ENCODE data around the gene SLC28A1. TPM values are rescaled to one million over a fixed set of nuclear protein-coding genes. Genes with fewer than 3 reads are reported as not detected.

The SLC28A1 gene
- total and polyA plus RNA-seq, 7 donors = 0.13 to 1.9 (median 0.34) TPM

- no peak for TF ChIP-seq CTCF (IDR thresholded peaks at IDR 0.05)
- H3K4me1 ChIP-seq = no peaks in the 10 kb centered on the region
- intact Hi-C loops (cut with DNase I) = no loop called here
- no peaks in the 10 kb centered on the region for H3K36me3 ChIP-seq (ENCODE audit: insufficient read depth in 1 of 2, low read depth in 1 of 2)
- ATAC-seq (no peak), DNase-seq (no peak)
- no peaks in the 10 kb centered on the region for H3K9me3 ChIP-seq
- H3K27ac ChIP-seq = no peak overlapping the region
- WGBS, 3 donors = 93 to 100% (median 98%) methylated on average over 5 of the region's 5 CpGs
- no peak overlapping the region for H3K4me3 ChIP-seq
- no peaks in the 10 kb centered on the region for H3K27me3 ChIP-seq (ENCODE audit: insufficient read depth in 3 of 3, low read length in 2 of 3)
Observed at GRCh38 chr15:84890670-84891162, 6.3 kb downstream of the SLC28A1 start.

GRCh38 chr15:84891339-84891738, 6.9 kb downstream of the SLC28A1 start:
- intact Hi-C loops (cut with DNase I) = no loop called here
- Histone ChIP-seq H3K27ac (no peak overlapping the region), H3K9me3 (no peaks in the 10 kb centered on the region), H3K4me1 (no peaks in the 10 kb centered on the region), H3K36me3 (ENCODE audit: insufficient read depth in 1 of 2, low read depth in 1 of 2) (no peaks in the 10 kb centered on the region), H3K27me3 (ENCODE audit: insufficient read depth in 3 of 3, low read length in 2 of 3) (no peaks in the 10 kb centered on the region), H3K4me3 (no peak overlapping the region)
- no peak for DNase-seq
- no peak for TF ChIP-seq CTCF (IDR thresholded peaks at IDR 0.05)
- no peak for ATAC-seq
- 87 to 91% (median 88%) methylated on average over 6 of the region's 6 CpGs for WGBS, 3 donors

- 87 to 97% (median 88%) methylated on average over 10 of the region's 10 CpGs for WGBS, 3 donors
- ATAC-seq (no peak), DNase-seq (no peak)
- Histone ChIP-seq H3K9me3 (no peaks in the 10 kb centered on the region), H3K4me1 (no peaks in the 10 kb centered on the region), H3K27me3 (ENCODE audit: insufficient read depth in 3 of 3, low read length in 2 of 3) (no peaks in the 10 kb centered on the region), H3K36me3 (ENCODE audit: insufficient read depth in 1 of 2, low read depth in 1 of 2) (no peaks in the 10 kb centered on the region), H3K27ac (no peak overlapping the region), H3K4me3 (no peak overlapping the region)
- no peak for TF ChIP-seq CTCF (IDR thresholded peaks at IDR 0.05)
- intact Hi-C loops (cut with DNase I) = no loop called here
Observed at GRCh38 chr15:84892786-84893307, 8.4 kb downstream of the SLC28A1 start.

- DNase-seq (no peak), ATAC-seq (no peak)
- Histone ChIP-seq H3K27ac (no peak overlapping the region), H3K4me1 (no peaks in the 10 kb centered on the region), H3K4me3 (no peak overlapping the region), H3K9me3 (no peaks in the 10 kb centered on the region), H3K36me3 (ENCODE audit: insufficient read depth in 1 of 2, low read depth in 1 of 2) (no peaks in the 10 kb centered on the region), H3K27me3 (ENCODE audit: insufficient read depth in 3 of 3, low read length in 2 of 3) (no peaks in the 10 kb centered on the region)
- intact Hi-C loops (cut with DNase I) = no loop called here
- no peak for TF ChIP-seq CTCF (IDR thresholded peaks at IDR 0.05)
- WGBS, 3 donors = 85 to 94% (median 91%) methylated on average over 10 of the region's 10 CpGs
Observed at GRCh38 chr15:84893607-84894006, 9.1 kb downstream of the SLC28A1 start.

Data from psoas muscle (tissue), 8 donors.